ENCODE results near the gene THUMPD1. TPM values are rescaled to one million over a fixed set of nuclear protein-coding genes. Genes with fewer than 3 reads are reported as not detected.

THUMPD1 gene
- total and polyA plus RNA-seq, 2 experiments from 2014 or later = 44.6 to 93.0 TPM

DNA sequence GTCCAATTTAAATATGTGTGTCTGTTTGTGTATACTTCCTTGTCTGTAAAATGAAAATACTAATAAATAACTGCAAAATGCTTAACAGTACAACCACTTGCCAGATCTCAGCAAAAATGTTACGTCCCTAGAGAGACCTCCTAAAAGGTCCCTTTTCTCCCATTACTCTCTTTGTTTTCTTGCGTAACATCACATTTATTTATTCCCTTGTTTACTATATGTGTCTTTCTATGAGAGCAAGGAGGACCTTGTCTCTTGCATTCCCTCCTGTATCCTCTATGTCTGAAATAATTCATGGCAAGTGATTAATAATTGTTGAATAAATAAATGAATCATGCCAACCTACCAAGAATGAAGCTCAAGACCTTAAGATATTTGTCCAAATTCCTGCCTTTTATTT lies 24.1 kb upstream of the THUMPD1 start:
- no peak for TF ChIP-seq EZH2phosphoT487 (IDR thresholded peaks at IDR 0.05; ENCODE audit: unreplicated experiment)
- TF ChIP-seq CREB1 (CRISPR knock-in tag; IDR thresholded peaks at IDR 0.05; ENCODE audit: low read depth) = no peak
- TF ChIP-seq, protein P1, sequence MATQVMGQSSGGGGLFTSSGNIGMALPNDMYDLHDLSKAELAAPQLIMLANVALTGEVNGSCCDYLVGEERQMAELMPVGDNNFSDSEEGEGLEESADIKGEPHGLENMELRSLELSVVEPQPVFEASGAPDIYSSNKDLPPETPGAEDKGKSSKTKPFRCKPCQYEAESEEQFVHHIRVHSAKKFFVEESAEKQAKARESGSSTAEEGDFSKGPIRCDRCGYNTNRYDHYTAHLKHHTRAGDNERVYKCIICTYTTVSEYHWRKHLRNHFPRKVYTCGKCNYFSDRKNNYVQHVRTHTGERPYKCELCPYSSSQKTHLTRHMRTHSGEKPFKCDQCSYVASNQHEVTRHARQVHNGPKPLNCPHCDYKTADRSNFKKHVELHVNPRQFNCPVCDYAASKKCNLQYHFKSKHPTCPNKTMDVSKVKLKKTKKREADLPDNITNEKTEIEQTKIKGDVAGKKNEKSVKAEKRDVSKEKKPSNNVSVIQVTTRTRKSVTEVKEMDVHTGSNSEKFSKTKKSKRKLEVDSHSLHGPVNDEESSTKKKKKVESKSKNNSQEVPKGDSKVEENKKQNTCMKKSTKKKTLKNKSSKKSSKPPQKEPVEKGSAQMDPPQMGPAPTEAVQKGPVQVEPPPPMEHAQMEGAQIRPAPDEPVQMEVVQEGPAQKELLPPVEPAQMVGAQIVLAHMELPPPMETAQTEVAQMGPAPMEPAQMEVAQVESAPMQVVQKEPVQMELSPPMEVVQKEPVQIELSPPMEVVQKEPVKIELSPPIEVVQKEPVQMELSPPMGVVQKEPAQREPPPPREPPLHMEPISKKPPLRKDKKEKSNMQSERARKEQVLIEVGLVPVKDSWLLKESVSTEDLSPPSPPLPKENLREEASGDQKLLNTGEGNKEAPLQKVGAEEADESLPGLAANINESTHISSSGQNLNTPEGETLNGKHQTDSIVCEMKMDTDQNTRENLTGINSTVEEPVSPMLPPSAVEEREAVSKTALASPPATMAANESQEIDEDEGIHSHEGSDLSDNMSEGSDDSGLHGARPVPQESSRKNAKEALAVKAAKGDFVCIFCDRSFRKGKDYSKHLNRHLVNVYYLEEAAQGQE (IDR thresholded peaks at IDR 0.05; ENCODE audit: unreplicated experiment) = no peak
- TF ChIP-seq, protein P2, sequence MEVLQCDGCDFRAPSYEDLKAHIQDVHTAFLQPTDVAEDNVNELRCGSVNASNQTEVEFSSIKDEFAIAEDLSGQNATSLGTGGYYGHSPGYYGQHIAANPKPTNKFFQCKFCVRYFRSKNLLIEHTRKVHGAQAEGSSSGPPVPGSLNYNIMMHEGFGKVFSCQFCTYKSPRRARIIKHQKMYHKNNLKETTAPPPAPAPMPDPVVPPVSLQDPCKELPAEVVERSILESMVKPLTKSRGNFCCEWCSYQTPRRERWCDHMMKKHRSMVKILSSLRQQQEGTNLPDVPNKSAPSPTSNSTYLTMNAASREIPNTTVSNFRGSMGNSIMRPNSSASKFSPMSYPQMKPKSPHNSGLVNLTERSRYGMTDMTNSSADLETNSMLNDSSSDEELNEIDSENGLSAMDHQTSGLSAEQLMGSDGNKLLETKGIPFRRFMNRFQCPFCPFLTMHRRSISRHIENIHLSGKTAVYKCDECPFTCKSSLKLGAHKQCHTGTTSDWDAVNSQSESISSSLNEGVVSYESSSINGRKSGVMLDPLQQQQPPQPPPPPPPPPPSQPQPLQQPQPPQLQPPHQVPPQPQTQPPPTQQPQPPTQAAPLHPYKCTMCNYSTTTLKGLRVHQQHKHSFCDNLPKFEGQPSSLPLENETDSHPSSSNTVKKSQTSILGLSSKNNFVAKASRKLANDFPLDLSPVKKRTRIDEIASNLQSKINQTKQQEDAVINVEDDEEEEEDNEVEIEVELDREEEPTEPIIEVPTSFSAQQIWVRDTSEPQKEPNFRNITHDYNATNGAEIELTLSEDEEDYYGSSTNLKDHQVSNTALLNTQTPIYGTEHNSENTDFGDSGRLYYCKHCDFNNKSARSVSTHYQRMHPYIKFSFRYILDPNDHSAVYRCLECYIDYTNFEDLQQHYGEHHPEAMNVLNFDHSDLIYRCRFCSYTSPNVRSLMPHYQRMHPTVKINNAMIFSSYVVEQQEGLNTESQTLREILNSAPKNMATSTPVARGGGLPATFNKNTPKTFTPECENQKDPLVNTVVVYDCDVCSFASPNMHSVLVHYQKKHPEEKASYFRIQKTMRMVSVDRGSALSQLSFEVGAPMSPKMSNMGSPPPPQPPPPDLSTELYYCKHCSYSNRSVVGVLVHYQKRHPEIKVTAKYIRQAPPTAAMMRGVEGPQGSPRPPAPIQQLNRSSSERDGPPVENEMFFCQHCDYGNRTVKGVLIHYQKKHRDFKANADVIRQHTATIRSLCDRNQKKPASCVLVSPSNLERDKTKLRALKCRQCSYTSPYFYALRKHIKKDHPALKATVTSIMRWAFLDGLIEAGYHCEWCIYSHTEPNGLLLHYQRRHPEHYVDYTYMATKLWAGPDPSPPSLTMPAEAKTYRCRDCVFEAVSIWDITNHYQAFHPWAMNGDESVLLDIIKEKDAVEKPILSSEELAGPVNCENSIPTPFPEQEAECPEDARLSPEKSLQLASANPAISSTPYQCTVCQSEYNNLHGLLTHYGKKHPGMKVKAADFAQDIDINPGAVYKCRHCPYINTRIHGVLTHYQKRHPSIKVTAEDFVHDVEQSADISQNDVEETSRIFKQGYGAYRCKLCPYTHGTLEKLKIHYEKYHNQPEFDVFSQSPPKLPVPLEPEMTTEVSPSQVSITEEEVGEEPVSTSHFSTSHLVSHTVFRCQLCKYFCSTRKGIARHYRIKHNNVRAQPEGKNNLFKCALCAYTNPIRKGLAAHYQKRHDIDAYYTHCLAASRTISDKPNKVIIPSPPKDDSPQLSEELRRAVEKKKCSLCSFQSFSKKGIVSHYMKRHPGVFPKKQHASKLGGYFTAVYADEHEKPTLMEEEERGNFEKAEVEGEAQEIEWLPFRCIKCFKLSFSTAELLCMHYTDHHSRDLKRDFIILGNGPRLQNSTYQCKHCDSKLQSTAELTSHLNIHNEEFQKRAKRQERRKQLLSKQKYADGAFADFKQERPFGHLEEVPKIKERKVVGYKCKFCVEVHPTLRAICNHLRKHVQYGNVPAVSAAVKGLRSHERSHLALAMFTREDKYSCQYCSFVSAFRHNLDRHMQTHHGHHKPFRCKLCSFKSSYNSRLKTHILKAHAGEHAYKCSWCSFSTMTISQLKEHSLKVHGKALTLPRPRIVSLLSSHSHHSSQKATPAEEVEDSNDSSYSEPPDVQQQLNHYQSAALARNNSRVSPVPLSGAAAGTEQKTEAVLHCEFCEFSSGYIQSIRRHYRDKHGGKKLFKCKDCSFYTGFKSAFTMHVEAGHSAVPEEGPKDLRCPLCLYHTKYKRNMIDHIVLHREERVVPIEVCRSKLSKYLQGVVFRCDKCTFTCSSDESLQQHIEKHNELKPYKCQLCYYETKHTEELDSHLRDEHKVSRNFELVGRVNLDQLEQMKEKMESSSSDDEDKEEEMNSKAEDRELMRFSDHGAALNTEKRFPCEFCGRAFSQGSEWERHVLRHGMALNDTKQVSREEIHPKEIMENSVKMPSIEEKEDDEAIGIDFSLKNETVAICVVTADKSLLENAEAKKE (CRISPR knock-in tag; IDR thresholded peaks at IDR 0.05) = no peak
- TF ChIP-seq, protein P3, sequence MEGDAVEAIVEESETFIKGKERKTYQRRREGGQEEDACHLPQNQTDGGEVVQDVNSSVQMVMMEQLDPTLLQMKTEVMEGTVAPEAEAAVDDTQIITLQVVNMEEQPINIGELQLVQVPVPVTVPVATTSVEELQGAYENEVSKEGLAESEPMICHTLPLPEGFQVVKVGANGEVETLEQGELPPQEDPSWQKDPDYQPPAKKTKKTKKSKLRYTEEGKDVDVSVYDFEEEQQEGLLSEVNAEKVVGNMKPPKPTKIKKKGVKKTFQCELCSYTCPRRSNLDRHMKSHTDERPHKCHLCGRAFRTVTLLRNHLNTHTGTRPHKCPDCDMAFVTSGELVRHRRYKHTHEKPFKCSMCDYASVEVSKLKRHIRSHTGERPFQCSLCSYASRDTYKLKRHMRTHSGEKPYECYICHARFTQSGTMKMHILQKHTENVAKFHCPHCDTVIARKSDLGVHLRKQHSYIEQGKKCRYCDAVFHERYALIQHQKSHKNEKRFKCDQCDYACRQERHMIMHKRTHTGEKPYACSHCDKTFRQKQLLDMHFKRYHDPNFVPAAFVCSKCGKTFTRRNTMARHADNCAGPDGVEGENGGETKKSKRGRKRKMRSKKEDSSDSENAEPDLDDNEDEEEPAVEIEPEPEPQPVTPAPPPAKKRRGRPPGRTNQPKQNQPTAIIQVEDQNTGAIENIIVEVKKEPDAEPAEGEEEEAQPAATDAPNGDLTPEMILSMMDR (conservative IDR thresholded peaks at IDR 0.05; ENCODE audit: low read depth in 2 of 2) = no peak
- TF ChIP-seq ZNF114 (CRISPR knock-in tag; IDR thresholded peaks at IDR 0.05) = no peak
- TF ChIP-seq JUNB (IDR thresholded peaks at IDR 0.05; ENCODE audit: unreplicated experiment) = no peak
- TF ChIP-seq ZNF331 (CRISPR knock-in tag; IDR thresholded peaks at IDR 0.05; ENCODE audit: low read depth) = no peak
- TF ChIP-seq STAT1 (IDR thresholded peaks at IDR 0.05; ENCODE audit: unreplicated experiment) = no peak
- TF ChIP-seq, protein P4, sequence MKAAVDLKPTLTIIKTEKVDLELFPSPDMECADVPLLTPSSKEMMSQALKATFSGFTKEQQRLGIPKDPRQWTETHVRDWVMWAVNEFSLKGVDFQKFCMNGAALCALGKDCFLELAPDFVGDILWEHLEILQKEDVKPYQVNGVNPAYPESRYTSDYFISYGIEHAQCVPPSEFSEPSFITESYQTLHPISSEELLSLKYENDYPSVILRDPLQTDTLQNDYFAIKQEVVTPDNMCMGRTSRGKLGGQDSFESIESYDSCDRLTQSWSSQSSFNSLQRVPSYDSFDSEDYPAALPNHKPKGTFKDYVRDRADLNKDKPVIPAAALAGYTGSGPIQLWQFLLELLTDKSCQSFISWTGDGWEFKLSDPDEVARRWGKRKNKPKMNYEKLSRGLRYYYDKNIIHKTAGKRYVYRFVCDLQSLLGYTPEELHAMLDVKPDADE (IDR thresholded peaks at IDR 0.05) = no peak
- TF ChIP-seq POLR2AphosphoS5 (IDR thresholded peaks at IDR 0.05; ENCODE audit: low read depth) = no peak
- no peak for TF ChIP-seq EZH2 (IDR thresholded peaks at IDR 0.05; ENCODE audit: low read depth, unreplicated experiment)
- no peak for TF ChIP-seq NANOG (IDR thresholded peaks at IDR 0.05; ENCODE audit: borderline replicate concordance)
- Mint-ChIP-seq H3K27me3 (ENCODE audit: insufficient read depth, low read depth, poor library complexity) (no peaks in the 10 kb centered on the region), H3K4me1 (peaks cover 5% of the 10 kb centered on the region; the same call in 2 of the 3 replicates)

More for the DNA sequence above, 24.1 kb upstream of the THUMPD1 start:
- H3K4me3 Mint-ChIP-seq = no peak overlapping the region
- H4K20me1 ChIP-seq (replicated peaks; ENCODE audit: insufficient read depth) = no peaks in the 10 kb centered on the region
- H3K27ac Mint-ChIP-seq = no peak overlapping the region
- H3K27me3 ChIP-seq (ENCODE audit: insufficient read depth) = no peaks in the 10 kb centered on the region
- no peak overlapping the region for H2AFZ ChIP-seq
- no peak overlapping the region for H3K4me2 ChIP-seq
- H3K4me1 ChIP-seq (ENCODE audit: insufficient read depth) = no peaks in the 10 kb centered on the region
- H3K36me3 Mint-ChIP-seq (ENCODE audit: low read depth) = no peaks in the 10 kb centered on the region
- DNase-seq (ENCODE audit: low spot score) (no peak), ATAC-seq (no peak)
- no peaks in the 10 kb centered on the region for H3K36me3 ChIP-seq (ENCODE audit: insufficient read depth)
- H3K79me2 ChIP-seq (replicated peaks; ENCODE audit: insufficient read depth) = no peaks in the 10 kb centered on the region
- no peaks in the 10 kb centered on the region for H3K9me2 ChIP-seq (ENCODE audit: insufficient read depth)
- H3K4me3 ChIP-seq = no peak overlapping the region
- H3K9me3 Mint-ChIP-seq = peaks cover 9% of the 10 kb centered on the region; the same call in 2 of the 3 replicates
- H3F3A ChIP-seq (replicated peaks; ENCODE audit: low read depth) = no peaks in the 10 kb centered on the region
- no peak overlapping the region for H3K27ac ChIP-seq (ENCODE audit: low read depth)
